ENCODE data around the gene OSBPL5. TPM values are rescaled to one million over a fixed set of nuclear protein-coding genes. Genes with fewer than 3 reads are reported as not detected.

Gene OSBPL5
- total and polyA plus RNA-seq, 5 donors from 2014 or later, result 0.22 to 2.2 (median 0.23) TPM; not detected in 2

DNA sequence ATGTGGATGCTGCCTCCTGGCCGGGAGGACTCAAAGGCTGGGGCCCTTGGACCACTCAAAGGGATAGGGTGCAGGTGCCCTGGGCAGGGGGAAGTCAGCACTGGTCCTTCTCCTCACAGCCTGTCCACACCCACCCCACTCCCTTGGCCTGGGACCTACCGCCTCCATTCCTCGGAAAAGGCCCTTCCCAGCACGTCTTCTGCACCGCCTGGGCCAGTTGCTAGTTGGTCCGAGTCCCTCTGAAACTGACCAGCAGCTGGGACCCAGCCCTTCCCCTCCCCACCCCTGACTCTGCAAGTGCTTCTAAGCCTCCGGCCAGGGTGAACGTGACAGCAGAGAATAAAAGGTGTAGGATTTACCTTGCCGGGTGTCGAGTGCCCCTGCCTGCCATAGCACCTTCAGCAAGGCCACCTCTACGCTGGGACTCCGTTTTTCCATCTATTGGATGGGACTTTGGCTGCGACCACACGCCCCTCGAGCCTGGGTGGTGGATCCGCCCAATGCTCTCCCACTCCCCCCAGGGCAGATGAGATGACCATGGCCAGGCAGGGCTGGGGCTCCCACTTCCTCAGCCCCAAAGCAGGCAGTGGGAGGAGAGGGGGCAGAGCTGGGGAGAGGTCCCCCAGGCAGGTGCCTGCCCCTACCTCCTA lies 37.3 kb downstream of the OSBPL5 start:
- no peaks in the 10 kb centered on the region for H3K4me1 ChIP-seq (ENCODE audit: control insufficient read depth, insufficient read depth, low read length, poor library complexity, severe bottlenecking)
- Mint-ChIP-seq H3K4me3 (no peak overlapping the region), H3K27ac (no peak overlapping the region), H3K9me3 (no peaks in the 10 kb centered on the region), H3K36me3 (no peaks in the 10 kb centered on the region), H3K27me3 (no peaks in the 10 kb centered on the region), H3K4me1 (no peaks in the 10 kb centered on the region)
- no peaks in the 10 kb centered on the region for H3K27me3 ChIP-seq (ENCODE audit: control insufficient read depth, insufficient read depth, low read length)
- H3K36me3 ChIP-seq (ENCODE audit: control insufficient read depth, insufficient read depth, low read length), result no peaks in the 10 kb centered on the region
- no peak overlapping the region for H3K4me3 ChIP-seq (ENCODE audit: low read depth, low read length)
- no peak overlapping the region for H3K27ac ChIP-seq (ENCODE audit: insufficient read depth, low read length, poor library complexity, severe bottlenecking)
- DNase-seq (no peak), ATAC-seq (ENCODE audit: low read depth in 2 of 2) (no peak)
- no peaks in the 10 kb centered on the region for H3K9me3 ChIP-seq (ENCODE audit: control insufficient read depth in 2 of 2, low read length in 2 of 2)

DNA sequence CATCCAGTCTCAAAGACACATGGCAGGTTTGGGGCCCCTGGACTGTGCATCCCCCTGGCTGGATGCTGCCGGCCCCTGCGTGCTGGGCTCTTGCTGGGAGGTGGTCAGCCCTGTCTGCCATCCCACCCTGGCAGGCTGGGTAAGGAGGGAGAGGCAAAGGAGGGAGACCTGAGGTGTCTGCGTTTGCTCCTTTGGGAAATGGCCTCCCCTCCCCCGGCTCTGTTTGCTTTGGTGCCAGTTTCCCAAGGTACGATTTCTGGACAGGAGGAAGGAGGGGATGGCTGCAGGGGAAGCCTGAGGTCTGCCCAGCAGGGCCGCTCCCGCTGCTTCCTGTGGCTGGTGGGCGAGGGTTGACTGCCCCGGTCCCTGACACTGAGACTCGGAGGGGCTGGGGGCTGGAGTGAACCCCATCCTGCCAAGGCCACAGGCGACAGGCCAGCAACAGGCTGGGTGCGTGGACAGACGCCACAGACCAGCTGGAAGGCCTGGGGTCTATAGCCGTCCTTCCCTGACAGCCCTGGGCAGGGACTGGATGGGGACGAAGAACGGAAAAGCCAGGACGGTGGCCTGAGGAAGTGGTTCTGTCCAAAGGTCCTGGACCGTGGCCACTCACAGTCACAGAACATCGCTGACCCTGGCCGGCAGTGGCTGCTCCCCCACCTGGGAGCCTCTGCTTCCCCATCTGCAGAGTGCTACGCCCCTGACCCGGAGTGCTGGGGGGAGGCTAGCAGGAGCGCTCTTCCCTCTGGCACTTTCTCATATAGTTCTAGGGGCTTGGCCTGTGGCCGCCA lies 38.0 kb downstream of the OSBPL5 start:
- no peaks in the 10 kb centered on the region for H3K9me3 ChIP-seq (ENCODE audit: control insufficient read depth in 2 of 2, low read length in 2 of 2)
- Mint-ChIP-seq H3K27me3 (no peaks in the 10 kb centered on the region), H3K27ac (no peak overlapping the region), H3K4me3 (no peak overlapping the region), H3K36me3 (no peaks in the 10 kb centered on the region), H3K4me1 (no peaks in the 10 kb centered on the region), H3K9me3 (no peaks in the 10 kb centered on the region)
- DNase-seq (no peak), ATAC-seq (ENCODE audit: low read depth in 2 of 2) (no peak)
- no peaks in the 10 kb centered on the region for H3K4me1 ChIP-seq (ENCODE audit: control insufficient read depth, insufficient read depth, low read length, poor library complexity, severe bottlenecking)
- H3K27ac ChIP-seq (ENCODE audit: insufficient read depth, low read length, poor library complexity, severe bottlenecking), result no peak overlapping the region
- H3K36me3 ChIP-seq (ENCODE audit: control insufficient read depth, insufficient read depth, low read length), result no peaks in the 10 kb centered on the region
- no peak overlapping the region for H3K4me3 ChIP-seq (ENCODE audit: low read depth, low read length)
- no peaks in the 10 kb centered on the region for H3K27me3 ChIP-seq (ENCODE audit: control insufficient read depth, insufficient read depth, low read length)

DNA sequence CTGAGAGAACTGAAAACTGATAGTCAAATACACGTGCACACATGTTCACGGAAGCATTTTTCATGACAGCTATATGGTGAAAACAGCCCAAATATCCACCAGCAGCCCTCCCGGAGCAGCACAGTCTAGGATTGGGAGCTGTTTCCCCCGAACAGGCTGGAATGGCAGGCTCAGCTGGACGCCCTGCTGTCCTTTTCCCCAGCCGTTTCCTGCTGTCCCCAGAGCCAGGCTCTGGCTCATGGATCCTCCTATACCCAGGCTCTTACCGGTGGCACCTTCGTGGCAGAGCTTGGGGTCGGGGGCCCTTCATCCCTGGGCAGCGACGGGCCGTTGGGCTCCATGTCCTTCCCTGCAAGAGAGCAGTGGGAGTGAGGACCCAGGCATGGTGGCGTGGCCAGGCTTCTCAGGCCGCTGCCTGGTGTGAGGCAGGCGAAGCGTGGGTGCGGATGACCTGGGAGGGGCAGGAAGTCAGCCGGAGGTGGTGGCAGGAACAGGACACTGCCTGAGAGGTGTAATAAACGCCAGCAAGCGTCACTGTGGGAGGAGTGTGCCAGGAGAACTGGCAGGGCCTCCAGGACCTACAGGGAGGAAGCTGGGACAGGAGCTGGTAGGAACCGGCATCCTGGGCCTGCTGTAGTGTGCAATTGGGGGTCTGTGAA lies 38.8 kb downstream of the OSBPL5 start:
- Mint-ChIP-seq H3K9me3 (no peaks in the 10 kb centered on the region), H3K4me3 (no peak overlapping the region)

DNA sequence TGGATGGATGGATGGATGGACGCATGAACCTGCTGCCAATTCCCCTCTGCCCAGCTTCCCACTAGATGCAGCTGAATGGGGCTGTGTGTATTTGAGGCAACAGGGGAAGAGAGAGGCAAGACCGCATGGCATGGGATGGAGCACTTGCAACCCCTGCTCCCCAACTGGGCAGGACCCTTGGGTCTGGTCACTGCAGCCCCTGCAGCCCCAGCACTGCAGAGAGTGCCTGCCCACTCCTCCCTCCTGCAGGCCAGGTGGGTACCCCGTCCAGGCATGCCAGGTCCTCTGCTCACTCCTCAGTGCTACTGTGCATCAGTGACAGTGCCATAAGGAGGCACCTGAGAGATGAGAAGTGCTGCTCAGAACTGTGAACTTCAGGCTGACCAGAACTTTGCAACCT lies 40.3 kb downstream of the OSBPL5 start:
- no peak overlapping the region for H3K4me3 Mint-ChIP-seq
- no peaks in the 10 kb centered on the region for H3K36me3 Mint-ChIP-seq
- H3K27ac Mint-ChIP-seq, result no peak overlapping the region

More for the DNA sequence above, 38.8 kb downstream of the OSBPL5 start:
- Histone ChIP-seq H3K4me1 (ENCODE audit: control insufficient read depth, insufficient read depth, low read length, poor library complexity, severe bottlenecking) (no peaks in the 10 kb centered on the region), H3K36me3 (ENCODE audit: control insufficient read depth, insufficient read depth, low read length) (no peaks in the 10 kb centered on the region), H3K27me3 (ENCODE audit: control insufficient read depth, insufficient read depth, low read length) (no peaks in the 10 kb centered on the region), H3K27ac (ENCODE audit: insufficient read depth, low read length, poor library complexity, severe bottlenecking) (no peak overlapping the region), H3K9me3 (ENCODE audit: control insufficient read depth in 2 of 2, low read length in 2 of 2) (no peaks in the 10 kb centered on the region), H3K4me3 (ENCODE audit: low read depth, low read length) (no peak overlapping the region)
- no peaks in the 10 kb centered on the region for H3K4me1 Mint-ChIP-seq
- no peak overlapping the region for H3K27ac Mint-ChIP-seq
- H3K27me3 Mint-ChIP-seq, result no peaks in the 10 kb centered on the region
- no peak for DNase-seq
- ATAC-seq (ENCODE audit: low read depth in 2 of 2), result no peak
- H3K36me3 Mint-ChIP-seq, result no peaks in the 10 kb centered on the region

DNA sequence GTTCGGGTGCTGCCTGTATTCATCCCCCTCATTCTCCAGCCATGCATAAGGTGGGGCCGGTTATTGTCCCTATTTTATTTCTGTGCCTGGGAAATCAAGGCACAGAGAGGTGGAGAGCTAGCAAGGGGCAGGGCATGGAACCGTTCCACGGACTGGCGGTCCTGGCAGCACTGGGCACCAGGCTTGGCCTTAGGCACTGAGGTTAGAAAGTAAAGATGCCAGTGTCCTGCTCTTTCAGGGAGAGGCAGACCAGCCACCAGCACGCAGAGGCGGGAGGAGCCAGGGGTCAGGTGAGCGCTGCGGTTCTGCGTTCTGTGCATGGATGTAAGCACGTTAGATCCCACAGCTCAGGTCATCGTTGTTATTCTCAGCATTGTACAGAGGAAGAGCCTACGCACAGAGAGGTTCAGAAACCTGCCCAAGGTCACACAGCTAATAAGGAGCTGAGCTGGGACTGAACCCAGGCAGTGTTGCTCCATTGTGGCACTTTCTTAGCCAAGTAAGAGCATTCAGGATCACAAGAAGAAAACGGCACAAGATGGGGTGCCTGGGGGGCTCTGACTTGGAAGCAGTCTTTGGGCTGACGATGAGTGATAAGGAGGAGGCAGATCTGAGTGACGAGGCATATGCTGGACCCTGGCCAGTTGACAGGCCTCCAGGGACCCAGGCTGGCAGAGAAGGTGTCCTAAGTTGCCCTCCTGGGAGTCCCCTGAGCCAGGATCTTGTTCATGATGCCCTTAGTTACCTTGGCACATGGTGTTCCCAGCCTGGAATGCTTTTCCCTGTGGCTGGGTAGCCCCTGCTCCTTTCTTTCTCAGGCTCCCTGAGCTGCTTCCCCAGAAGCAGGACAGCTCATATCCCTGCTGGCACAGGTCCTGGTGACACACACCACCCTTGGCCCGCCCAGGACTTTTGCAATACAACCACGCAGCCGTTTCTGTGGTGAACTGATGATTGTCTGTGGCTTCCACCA lies 41.1 kb downstream of the OSBPL5 start:
- ATAC-seq (ENCODE audit: low read depth in 2 of 2) (no peak), DNase-seq (no peak)
- H3K9me3 Mint-ChIP-seq, result no peaks in the 10 kb centered on the region
- no peaks in the 10 kb centered on the region for H3K27me3 Mint-ChIP-seq
- H3K27me3 ChIP-seq (ENCODE audit: control insufficient read depth, insufficient read depth, low read length), result no peaks in the 10 kb centered on the region
- H3K36me3 ChIP-seq (ENCODE audit: control insufficient read depth, insufficient read depth, low read length), result no peaks in the 10 kb centered on the region
- H3K27ac Mint-ChIP-seq, result no peak overlapping the region
- H3K4me3 Mint-ChIP-seq, result peak overlapping the region in 1 of 4 donors; percentile 54
- H3K9me3 ChIP-seq (ENCODE audit: control insufficient read depth in 2 of 2, low read length in 2 of 2), result no peaks in the 10 kb centered on the region
- H3K4me3 ChIP-seq (ENCODE audit: low read depth, low read length), result no peak overlapping the region
- no peak overlapping the region for H3K27ac ChIP-seq (ENCODE audit: insufficient read depth, low read length, poor library complexity, severe bottlenecking)
- H3K4me1 ChIP-seq (ENCODE audit: control insufficient read depth, insufficient read depth, low read length, poor library complexity, severe bottlenecking), result no peaks in the 10 kb centered on the region
- H3K36me3 Mint-ChIP-seq, result no peaks in the 10 kb centered on the region
- no peaks in the 10 kb centered on the region for H3K4me1 Mint-ChIP-seq

More for the DNA sequence above, 40.3 kb downstream of the OSBPL5 start:
- Mint-ChIP-seq H3K9me3 (no peaks in the 10 kb centered on the region), H3K4me1 (no peaks in the 10 kb centered on the region), H3K27me3 (no peaks in the 10 kb centered on the region)
- Histone ChIP-seq H3K36me3 (ENCODE audit: control insufficient read depth, insufficient read depth, low read length) (no peaks in the 10 kb centered on the region), H3K27me3 (ENCODE audit: control insufficient read depth, insufficient read depth, low read length) (no peaks in the 10 kb centered on the region), H3K27ac (ENCODE audit: insufficient read depth, low read length, poor library complexity, severe bottlenecking) (no peak overlapping the region), H3K4me3 (ENCODE audit: low read depth, low read length) (no peak overlapping the region), H3K4me1 (ENCODE audit: control insufficient read depth, insufficient read depth, low read length, poor library complexity, severe bottlenecking) (no peaks in the 10 kb centered on the region), H3K9me3 (ENCODE audit: control insufficient read depth in 2 of 2, low read length in 2 of 2) (no peaks in the 10 kb centered on the region)
- DNase-seq, result no peak
- no peak for ATAC-seq (ENCODE audit: low read depth in 2 of 2)

DNA sequence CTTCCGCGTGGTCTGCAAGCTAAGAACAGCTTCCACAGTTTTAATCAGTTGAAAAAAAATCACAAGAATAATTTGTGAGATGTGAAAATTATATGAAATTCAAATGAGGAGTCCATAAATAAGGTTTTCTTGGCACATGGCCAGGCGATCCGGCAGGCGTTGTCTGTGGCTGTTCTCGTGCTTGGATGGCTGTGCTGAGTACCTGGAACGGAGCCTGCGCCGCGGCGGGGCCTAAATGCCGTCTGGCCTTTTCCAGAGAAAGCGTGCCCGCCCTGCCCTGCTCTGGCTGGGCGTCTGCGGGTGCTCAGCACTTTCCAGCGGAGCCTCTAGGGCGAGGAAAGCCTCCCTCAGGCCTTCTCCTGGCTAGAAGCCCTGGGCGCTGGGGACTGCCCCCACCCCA lies 41.8 kb downstream of the OSBPL5 start:
- no peaks in the 10 kb centered on the region for H3K9me3 ChIP-seq (ENCODE audit: control insufficient read depth in 2 of 2, low read length in 2 of 2)
- Mint-ChIP-seq H3K9me3 (no peaks in the 10 kb centered on the region), H3K36me3 (no peaks in the 10 kb centered on the region), H3K27ac (no peak overlapping the region), H3K4me3 (no peak overlapping the region), H3K27me3 (no peaks in the 10 kb centered on the region), H3K4me1 (no peaks in the 10 kb centered on the region)
- H3K4me1 ChIP-seq (ENCODE audit: control insufficient read depth, insufficient read depth, low read length, poor library complexity, severe bottlenecking), result no peaks in the 10 kb centered on the region
- no peak for DNase-seq
- no peaks in the 10 kb centered on the region for H3K36me3 ChIP-seq (ENCODE audit: control insufficient read depth, insufficient read depth, low read length)
- H3K27ac ChIP-seq (ENCODE audit: insufficient read depth, low read length, poor library complexity, severe bottlenecking), result no peak overlapping the region
- no peak for ATAC-seq (ENCODE audit: low read depth in 2 of 2)
- no peak overlapping the region for H3K4me3 ChIP-seq (ENCODE audit: low read depth, low read length)
- no peaks in the 10 kb centered on the region for H3K27me3 ChIP-seq (ENCODE audit: control insufficient read depth, insufficient read depth, low read length)

DNA sequence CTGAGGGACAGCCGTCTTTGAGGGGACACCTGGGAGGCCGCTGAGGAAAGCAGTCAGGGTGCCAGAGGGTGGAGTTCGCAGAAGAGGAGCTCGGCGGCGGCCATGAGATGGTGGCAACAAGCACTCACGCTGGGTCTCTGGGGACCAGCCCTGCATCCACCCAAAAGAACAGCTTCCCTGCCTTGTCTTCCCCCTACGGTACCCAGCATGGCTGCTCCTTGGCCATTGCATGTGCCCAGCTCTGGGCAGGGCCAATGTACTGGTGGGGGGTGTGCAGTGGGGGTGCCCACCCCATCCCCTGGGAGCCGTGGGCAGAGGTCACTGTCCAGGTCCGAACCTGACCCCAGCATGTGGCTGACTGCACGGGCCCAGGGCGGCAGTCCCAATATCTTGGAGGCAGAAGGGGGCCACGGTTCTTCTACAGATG lies 42.3 kb downstream of the OSBPL5 start:
- DNase-seq, result no peak
- no peaks in the 10 kb centered on the region for H3K36me3 ChIP-seq (ENCODE audit: control insufficient read depth, insufficient read depth, low read length)
- peaks cover 3% of the 10 kb centered on the region for H3K27me3 Mint-ChIP-seq

More for the DNA sequence above, 42.3 kb downstream of the OSBPL5 start:
- Mint-ChIP-seq H3K27ac (no peak overlapping the region), H3K4me1 (no peaks in the 10 kb centered on the region), H3K9me3 (no peaks in the 10 kb centered on the region), H3K36me3 (no peaks in the 10 kb centered on the region), H3K4me3 (no peak overlapping the region)
- Histone ChIP-seq H3K4me1 (ENCODE audit: control insufficient read depth, insufficient read depth, low read length, poor library complexity, severe bottlenecking) (no peaks in the 10 kb centered on the region), H3K4me3 (ENCODE audit: low read depth, low read length) (no peak overlapping the region), H3K27me3 (ENCODE audit: control insufficient read depth, insufficient read depth, low read length) (no peaks in the 10 kb centered on the region), H3K9me3 (ENCODE audit: control insufficient read depth in 2 of 2, low read length in 2 of 2) (no peaks in the 10 kb centered on the region), H3K27ac (ENCODE audit: insufficient read depth, low read length, poor library complexity, severe bottlenecking) (no peak overlapping the region)
- no peak for ATAC-seq (ENCODE audit: low read depth in 2 of 2)

Data from CD4-positive, CD25-positive, alpha-beta regulatory T cell (primary cell).